PFSK-1 (cell line): Measurements from ENCODE around the gene ZNF71.

Experiments used
- FOXP2 ChIP-seq: optimal IDR thresholded peaks from 2 replicates; pipeline ENCODE3; 2011; ENCODE audit warnings: borderline replicate concordance, control low read depth, inconsistent platforms; ENCODE audit not compliant: insufficient read depth; ENCODE audit errors: extremely low read length, extremely low read depth
- POLR2AphosphoS5 ChIP-seq: IDR thresholded peaks from 2 replicates; pipeline ENCODE4 v1.6.1; 2012; ENCODE audit warnings: low read depth, mild to moderate bottlenecking, control low read depth, low read length, moderate library complexity
- SIN3A ChIP-seq: IDR thresholded peaks from 2 replicates; pipeline ENCODE4 v1.6.1; 2012; ENCODE audit warnings: mild to moderate bottlenecking, low read length, moderate library complexity, borderline replicate concordance; ENCODE audit not compliant: insufficient read depth
- TAF1 ChIP-seq: IDR thresholded peaks from 2 replicates; pipeline ENCODE4 v1.6.1; 2012; ENCODE audit warnings: low read length, control low read depth, borderline replicate concordance; ENCODE audit not compliant: insufficient read depth
- TF ChIP-seq, protein P1 (sequence below), 2 experiments: IDR thresholded peaks; 2 replicates each; pipeline versions ENCODE4 v1.6.1 to v1.8.0; 2011 to 2012; ENCODE audit warnings: low read depth in 2 of 2, low read length in 2 of 2, control low read depth in 1 of 2, inconsistent platforms in 1 of 2, mild to moderate bottlenecking in 1 of 2, moderate library complexity in 1 of 2; ENCODE audit not compliant: insufficient read depth in 1 of 2

- TF ChIP-seq POLR2AphosphoS5 = no peak
- TF ChIP-seq, protein P1, sequence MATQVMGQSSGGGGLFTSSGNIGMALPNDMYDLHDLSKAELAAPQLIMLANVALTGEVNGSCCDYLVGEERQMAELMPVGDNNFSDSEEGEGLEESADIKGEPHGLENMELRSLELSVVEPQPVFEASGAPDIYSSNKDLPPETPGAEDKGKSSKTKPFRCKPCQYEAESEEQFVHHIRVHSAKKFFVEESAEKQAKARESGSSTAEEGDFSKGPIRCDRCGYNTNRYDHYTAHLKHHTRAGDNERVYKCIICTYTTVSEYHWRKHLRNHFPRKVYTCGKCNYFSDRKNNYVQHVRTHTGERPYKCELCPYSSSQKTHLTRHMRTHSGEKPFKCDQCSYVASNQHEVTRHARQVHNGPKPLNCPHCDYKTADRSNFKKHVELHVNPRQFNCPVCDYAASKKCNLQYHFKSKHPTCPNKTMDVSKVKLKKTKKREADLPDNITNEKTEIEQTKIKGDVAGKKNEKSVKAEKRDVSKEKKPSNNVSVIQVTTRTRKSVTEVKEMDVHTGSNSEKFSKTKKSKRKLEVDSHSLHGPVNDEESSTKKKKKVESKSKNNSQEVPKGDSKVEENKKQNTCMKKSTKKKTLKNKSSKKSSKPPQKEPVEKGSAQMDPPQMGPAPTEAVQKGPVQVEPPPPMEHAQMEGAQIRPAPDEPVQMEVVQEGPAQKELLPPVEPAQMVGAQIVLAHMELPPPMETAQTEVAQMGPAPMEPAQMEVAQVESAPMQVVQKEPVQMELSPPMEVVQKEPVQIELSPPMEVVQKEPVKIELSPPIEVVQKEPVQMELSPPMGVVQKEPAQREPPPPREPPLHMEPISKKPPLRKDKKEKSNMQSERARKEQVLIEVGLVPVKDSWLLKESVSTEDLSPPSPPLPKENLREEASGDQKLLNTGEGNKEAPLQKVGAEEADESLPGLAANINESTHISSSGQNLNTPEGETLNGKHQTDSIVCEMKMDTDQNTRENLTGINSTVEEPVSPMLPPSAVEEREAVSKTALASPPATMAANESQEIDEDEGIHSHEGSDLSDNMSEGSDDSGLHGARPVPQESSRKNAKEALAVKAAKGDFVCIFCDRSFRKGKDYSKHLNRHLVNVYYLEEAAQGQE (IDR thresholded peaks at IDR 0.05; ENCODE audit: insufficient read depth in 1 of 2, low read depth in 2 of 2, low read length in 2 of 2) = no peak
- TF ChIP-seq TAF1 = no peak
- no peak for TF ChIP-seq FOXP2
- TF ChIP-seq SIN3A = no peak
Observed at GRCh38 chr19:56623006-56623405, 27.9 kb downstream of the ZNF71 start.
